GM19035 (cell line): ENCODE results near the gene CLDN15.
"Not testable (repeated sequence)": the region's sequence is repeated elsewhere in the genome, so short reads cannot be mapped to it uniquely, and the experiment has no call there.

Source experiments
- ATAC-seq: cut with Tn5 transposase; IDR thresholded peaks from one replicate; pipeline ENCODE4 v1.9.1; 2021; ENCODE audit not compliant: unreplicated experiment

Gene CLDN15

DNA sequence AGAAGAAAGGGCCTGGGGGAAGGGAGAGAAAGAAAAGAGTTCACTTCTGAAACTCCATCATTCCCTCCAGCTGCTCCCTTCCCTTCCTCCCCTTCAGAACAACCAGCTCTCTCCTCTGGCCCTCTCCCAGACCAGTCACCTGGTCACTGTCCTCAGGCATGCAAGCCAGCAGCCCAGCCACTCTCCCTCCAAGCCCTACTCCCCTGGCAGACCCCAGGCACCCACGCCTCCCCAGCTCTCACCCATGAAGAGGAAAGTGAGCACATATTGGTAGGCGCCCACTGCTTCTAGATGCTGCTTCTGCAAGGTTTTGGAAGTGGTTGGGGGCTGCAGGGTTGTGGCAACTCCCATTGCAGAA is 37.1 kb downstream of the CLDN15 start:
- ATAC-seq: no peak

DNA sequence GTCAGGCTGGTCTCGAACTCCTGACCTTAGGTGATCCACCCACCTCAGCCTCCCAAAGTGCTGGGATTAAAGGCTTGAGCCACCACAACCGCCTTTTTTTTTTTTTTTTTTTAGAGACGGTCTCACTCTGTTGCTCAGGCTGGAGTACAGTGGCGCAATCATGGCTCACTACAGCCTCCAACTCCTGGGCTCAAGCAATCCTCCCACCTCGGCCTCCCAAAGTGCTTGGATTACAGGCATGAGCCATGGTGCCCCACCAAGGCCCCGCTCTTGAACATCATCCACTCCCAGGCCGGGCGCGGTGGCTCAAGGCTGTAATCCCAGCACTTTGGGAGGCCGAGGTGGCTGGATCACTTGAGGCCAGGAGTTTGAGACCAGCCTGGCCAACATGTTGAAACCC is 38.1 kb downstream of the CLDN15 start:
- ATAC-seq: not testable (repeated sequence)

DNA sequence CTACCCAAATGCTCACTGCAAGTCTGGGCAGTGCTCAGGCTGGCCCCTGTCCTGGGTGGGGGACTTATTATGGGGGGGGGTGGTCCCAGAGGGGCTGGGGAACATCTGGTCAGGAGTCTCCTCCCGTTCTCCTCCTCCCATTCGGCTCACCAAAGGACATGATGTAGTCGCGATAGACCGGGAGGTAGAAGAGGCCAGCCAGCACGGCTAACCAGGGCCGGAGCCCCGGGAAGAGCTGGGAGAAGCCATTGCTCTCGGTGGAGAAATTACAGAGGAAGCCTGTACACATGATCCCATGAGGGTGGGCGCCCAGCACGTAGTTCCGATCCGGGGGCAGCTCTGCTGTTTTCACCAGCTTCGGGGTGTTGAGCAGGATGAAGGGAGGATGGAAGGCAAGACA is 39.1 kb downstream of the CLDN15 start:
- no peak for ATAC-seq

DNA sequence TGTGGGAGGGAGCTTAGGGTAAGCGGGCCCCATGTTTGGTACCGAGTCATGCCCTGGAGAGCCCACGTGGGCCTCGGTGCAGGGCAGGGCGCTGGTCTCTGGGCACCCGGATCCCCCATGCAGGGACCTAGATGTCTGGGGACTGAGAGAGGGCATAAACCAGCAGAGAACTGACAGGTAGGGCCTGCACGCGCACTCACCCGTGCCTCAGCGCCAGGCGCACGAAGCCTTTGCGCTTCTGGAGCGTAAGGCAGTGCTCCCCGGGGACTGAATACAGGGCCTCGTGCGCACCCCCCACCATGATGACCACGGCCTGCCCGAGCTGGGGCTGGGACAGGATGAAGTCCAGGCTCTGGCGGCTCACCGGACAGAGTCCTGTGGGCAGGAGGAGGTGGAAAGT is 39.6 kb downstream of the CLDN15 start:
- no peak for ATAC-seq

GRCh38 chr7:101195884-101196283 is 41.7 kb downstream of the CLDN15 start:
- no peak for ATAC-seq

- no peak for ATAC-seq
Observed at GRCh38 chr7:101189109-101189508, 48.5 kb downstream of the CLDN15 start.

DNA sequence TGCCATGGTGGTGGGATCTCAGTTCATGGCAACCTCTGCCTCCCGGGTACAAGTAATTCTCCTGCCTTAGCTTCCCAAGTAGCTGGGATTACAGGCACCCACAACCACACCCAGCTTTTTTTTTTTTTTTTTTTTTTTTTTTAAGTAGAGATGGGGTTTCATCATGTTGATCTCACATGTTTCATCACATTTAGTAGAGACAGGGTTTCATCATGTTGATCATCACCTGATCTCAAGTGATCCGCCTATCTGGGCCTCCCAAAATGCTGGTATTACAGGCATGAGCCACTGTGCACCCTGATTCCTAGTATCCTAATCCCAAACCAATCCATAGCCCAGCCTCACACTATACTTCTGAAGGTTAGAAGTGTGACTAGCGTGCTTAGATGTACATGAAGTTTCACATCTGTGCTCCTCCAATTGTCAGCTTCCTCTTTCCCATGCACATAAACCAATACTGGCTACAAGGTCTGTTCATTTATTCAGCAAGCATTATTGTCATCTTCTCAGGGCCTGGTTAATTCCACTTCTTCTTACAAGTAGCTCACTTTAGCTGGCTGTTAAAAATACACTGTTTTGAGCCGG is 50.7 kb downstream of the CLDN15 start:
- no peak for ATAC-seq

GRCh38 chr7:101186194-101186593 is 51.4 kb downstream of the CLDN15 start:
- ATAC-seq: no peak

DNA sequence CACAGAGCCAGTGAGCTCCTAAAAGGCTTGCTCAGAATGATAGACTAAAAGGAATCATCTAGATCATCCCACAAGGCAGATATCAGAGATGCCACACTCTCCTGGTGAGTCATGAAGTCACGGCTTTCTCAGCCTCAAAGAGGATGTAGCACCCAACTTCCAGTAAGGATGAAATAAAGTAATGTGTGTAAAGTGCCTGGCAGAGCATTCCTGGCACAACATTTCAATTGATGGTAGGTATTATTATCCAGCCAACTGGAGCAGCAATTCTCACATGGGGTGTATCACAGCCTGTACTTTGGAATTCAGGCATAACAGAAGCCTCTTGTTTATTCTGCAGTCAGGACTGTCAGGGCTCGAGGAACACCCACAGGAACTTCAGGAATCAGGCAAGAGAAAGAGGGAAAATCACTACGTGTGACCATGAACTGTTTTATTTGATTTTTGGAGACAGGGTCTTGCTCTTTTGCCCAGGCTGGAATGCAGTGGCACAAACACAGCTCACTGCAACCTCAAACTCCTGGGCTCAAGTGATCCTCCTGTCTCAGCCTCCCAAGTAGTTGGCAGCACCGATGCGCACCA is 52.3 kb downstream of the CLDN15 start:
- no peak for ATAC-seq
